ENCODE data around the gene ADAMTSL1.

Gene ADAMTSL1

GRCh38 chr9:18798106-18798505 lies 324.2 kb downstream of the ADAMTSL1 start:
- H3K4me3 ChIP-seq: no peak overlapping the region
- no peak for DNase-seq (ENCODE audit: low spot score)
- no peak overlapping the region for H3K27ac ChIP-seq
- TF ChIP-seq, protein P1, sequence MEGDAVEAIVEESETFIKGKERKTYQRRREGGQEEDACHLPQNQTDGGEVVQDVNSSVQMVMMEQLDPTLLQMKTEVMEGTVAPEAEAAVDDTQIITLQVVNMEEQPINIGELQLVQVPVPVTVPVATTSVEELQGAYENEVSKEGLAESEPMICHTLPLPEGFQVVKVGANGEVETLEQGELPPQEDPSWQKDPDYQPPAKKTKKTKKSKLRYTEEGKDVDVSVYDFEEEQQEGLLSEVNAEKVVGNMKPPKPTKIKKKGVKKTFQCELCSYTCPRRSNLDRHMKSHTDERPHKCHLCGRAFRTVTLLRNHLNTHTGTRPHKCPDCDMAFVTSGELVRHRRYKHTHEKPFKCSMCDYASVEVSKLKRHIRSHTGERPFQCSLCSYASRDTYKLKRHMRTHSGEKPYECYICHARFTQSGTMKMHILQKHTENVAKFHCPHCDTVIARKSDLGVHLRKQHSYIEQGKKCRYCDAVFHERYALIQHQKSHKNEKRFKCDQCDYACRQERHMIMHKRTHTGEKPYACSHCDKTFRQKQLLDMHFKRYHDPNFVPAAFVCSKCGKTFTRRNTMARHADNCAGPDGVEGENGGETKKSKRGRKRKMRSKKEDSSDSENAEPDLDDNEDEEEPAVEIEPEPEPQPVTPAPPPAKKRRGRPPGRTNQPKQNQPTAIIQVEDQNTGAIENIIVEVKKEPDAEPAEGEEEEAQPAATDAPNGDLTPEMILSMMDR (IDR thresholded peaks at IDR 0.05): no peak

GRCh38 chr9:18798508-18799290 lies 324.7 kb downstream of the ADAMTSL1 start:
- H3K27ac ChIP-seq: no peak overlapping the region
- DNase-seq (ENCODE audit: low spot score): no peak
- TF ChIP-seq, protein P1 (IDR thresholded peaks at IDR 0.05): no peak
- no peak overlapping the region for H3K4me3 ChIP-seq

GRCh38 chr9:18799428-18799827 lies 325.5 kb downstream of the ADAMTSL1 start:
- TF ChIP-seq, protein P1 (IDR thresholded peaks at IDR 0.05): no peak
- Histone ChIP-seq H3K27ac (no peak overlapping the region), H3K4me3 (no peak overlapping the region)
- DNase-seq (ENCODE audit: low spot score): no peak

DNA sequence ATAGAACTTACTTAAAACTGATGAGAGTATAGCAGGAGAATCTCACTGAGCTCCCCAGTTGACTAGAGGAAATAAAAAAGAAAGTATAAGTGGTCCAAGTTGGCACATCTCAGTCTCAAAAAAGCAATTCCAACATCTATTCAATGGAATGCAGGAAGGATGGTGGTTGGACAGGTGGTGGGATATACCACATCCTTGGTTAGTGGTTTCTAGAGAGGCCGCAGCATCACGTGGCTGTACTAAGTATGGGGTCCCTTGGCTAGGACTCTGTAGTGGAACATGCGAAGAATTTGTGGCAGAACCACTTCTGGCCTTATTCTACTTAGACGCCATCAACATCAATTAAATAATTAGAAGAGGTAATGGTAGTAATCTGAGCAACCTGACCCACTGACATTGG lies 326.6 kb downstream of the ADAMTSL1 start:
- H3K27ac ChIP-seq: no peak overlapping the region
- TF ChIP-seq, protein P1 (IDR thresholded peaks at IDR 0.05): no peak
- H3K4me3 ChIP-seq: no peak overlapping the region
- no peak for DNase-seq (ENCODE audit: low spot score)

DNA sequence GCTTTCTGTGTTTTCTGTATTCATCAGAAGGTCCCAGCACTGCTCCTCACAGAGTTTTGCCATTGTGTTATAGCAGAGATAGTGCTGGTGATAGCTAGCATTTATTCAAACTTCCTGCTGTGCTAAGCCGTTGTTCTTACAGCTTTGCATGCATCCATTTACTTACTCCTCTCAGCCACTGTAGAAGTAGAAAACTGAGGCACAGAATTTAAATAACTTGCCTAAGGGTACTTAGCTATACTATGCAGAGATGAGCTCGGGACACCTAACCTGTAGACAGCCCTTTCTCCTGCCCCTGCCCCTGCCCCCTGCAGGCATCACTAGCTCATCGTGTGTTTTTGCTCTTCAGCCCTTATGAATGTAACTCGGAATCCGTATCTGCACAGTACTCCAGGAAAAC lies 331.4 kb downstream of the ADAMTSL1 start:
- TF ChIP-seq, protein P1 (IDR thresholded peaks at IDR 0.05): no peak
- no peak overlapping the region for H3K4me3 ChIP-seq
- H3K27ac ChIP-seq: no peak overlapping the region
- DNase-seq (ENCODE audit: low spot score): no peak

DNA sequence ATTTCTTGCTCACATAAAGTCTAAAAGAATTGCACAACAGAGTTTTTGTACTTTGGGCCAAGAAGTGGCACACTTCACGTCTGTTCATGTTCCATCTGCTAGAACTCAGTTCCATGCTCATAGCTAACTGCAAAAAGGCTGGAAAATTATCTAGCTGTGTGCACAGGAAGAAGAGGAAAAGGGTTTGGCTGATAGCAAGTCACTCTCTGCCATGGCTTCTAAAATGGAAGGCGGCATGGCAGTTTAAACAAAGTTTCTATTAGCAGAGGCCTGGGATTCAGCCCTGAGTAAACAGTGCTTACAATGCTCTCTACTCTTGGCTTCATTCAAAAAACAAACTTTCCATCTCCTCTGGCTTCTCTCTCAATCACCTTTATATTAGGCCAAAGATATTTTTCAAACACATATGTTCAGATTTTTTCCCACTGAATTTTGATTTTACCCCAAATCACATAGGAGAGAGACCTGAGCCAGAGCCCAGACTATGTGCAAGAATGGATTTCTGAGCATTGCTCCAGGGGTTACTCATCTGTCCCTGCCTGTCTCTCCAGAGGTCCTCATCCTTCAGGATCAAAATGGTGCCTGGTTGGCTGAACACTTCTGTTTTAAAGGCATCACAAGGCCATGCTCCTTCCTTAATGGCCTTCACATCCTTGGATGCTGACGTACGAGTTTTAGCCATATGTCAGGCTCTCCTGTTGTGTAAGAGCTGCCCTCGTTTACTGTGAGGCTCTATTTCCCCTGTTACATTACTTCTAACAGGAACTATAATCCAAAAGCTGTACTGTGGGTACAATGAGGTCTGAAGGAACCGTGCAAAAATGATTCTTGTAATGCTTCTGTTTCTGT lies 332.5 kb downstream of the ADAMTSL1 start:
- H3K4me3 ChIP-seq: no peak overlapping the region
- TF ChIP-seq, protein P1 (IDR thresholded peaks at IDR 0.05): no peak
- H3K27ac ChIP-seq: no peak overlapping the region
- DNase-seq (ENCODE audit: low spot score): no peak

Data from coronary artery (tissue), 2 donors.